Neural progenitor cell (in vitro differentiated cells): ENCODE data around the gene ACMSD. TPM values are rescaled to one million over a fixed set of nuclear protein-coding genes. Genes with fewer than 3 reads are reported as not detected.
A peak's percentile ranks its signal among the peaks of the same experiment; 100 is the strongest.

Source experiments
- DNase-seq: peaks from one replicate; pipeline ENCODE4 v3.0.0-alpha.2; 2016; ENCODE audit warnings: low spot score
- H2AFZ ChIP-seq: fragments of 200-600 bp; sonication (generic); replicated peaks from 2 replicates; pipeline ENCODE4 v1.6.1; 2016; ENCODE audit warnings: antibody characterized with exemption
- H3F3A ChIP-seq: fragments of 200-600 bp; sonication (generic); 2 replicates; pipeline ENCODE4 v1.6.1; 2016; ENCODE audit warnings: antibody characterized with exemption, low read depth
- H3K27ac ChIP-seq: fragments of 200-600 bp; sonication (generic); 2 replicates; pipeline ENCODE4 v1.5.1; 2016; ENCODE audit warnings: mild to moderate bottlenecking
- H3K27me3 ChIP-seq: fragments of 200-600 bp; sonication (generic); 2 replicates; pipeline ENCODE4 v1.6.1; 2016; ENCODE audit warnings: mild to moderate bottlenecking, moderate library complexity
- H3K36me3 ChIP-seq: fragments of 200-600 bp; sonication (generic); 2 replicates; pipeline ENCODE4 v1.5.1; 2016
- H3K4me1 ChIP-seq: fragments of 200-600 bp; sonication (generic); 2 replicates; pipeline ENCODE4 v1.6.1; 2016; ENCODE audit warnings: mixed run types
- H3K4me2 ChIP-seq: fragments of 200-600 bp; sonication (generic); 2 replicates; pipeline ENCODE4 v1.6.1; 2016
- H3K4me3 ChIP-seq: fragments of 200-600 bp; sonication (generic); 2 replicates; pipeline ENCODE4 v1.5.1; 2016
- H3K79me2 ChIP-seq: fragments of 200-600 bp; sonication (generic); 2 replicates; pipeline ENCODE4 v1.6.1; 2016; ENCODE audit warnings: low read depth
- H3K9ac ChIP-seq: fragments of 200-600 bp; sonication (generic); 2 replicates; pipeline ENCODE4 v1.6.1; 2016
- H3K9me3 ChIP-seq: fragments of 200-600 bp; sonication (generic); 2 replicates; pipeline ENCODE4 v1.5.1; 2016; ENCODE audit warnings: low read depth
- H4K20me1 ChIP-seq: fragments of 200-600 bp; sonication (generic); 2 replicates; pipeline ENCODE4 v1.6.1; 2016; ENCODE audit warnings: low read depth
- H3K27ac Mint-ChIP-seq: 3 replicates; pipeline ENCODE4 v1.8.0; 2021; ENCODE audit warnings: mixed read lengths
- H3K27me3 Mint-ChIP-seq: 2 replicates; pipeline ENCODE4 v1.8.0; 2022; ENCODE audit warnings: low read depth, mild to moderate bottlenecking, inconsistent platforms, moderate library complexity, mixed read lengths; ENCODE audit not compliant: insufficient read depth
- H3K36me3 Mint-ChIP-seq: 3 replicates; pipeline ENCODE4 v1.8.0; 2021; ENCODE audit warnings: mixed read lengths
- H3K4me1 Mint-ChIP-seq: 3 replicates; pipeline ENCODE4 v1.8.0; 2021; ENCODE audit warnings: mixed read lengths
- H3K4me3 Mint-ChIP-seq: 3 replicates; pipeline ENCODE4 v1.8.0; 2021; ENCODE audit warnings: mild to moderate bottlenecking, moderate library complexity, mixed read lengths
- H3K9me3 Mint-ChIP-seq: 3 replicates; pipeline ENCODE4 v1.8.0; 2020; ENCODE audit warnings: mixed read lengths
- EZH2 ChIP-seq: fragments of 200-600 bp; sonication (generic); IDR thresholded peaks from 2 replicates; pipeline ENCODE4 v1.6.1; 2017; ENCODE audit warnings: antibody characterized with exemption, mild to moderate bottlenecking, moderate library complexity
- EZH2phosphoT487 ChIP-seq: fragments of 200-600 bp; sonication (generic); IDR thresholded peaks from 2 replicates; pipeline ENCODE4 v1.6.1; 2017; ENCODE audit warnings: antibody characterized with exemption
- total RNA-seq: library from RNA; depleted of rRNA; stranded (reverse); fragments of >200 nt; gene quantifications from 2 replicates; pipeline ENCODE4 v1.2.3, GENCODE V29; 2015; ENCODE audit warnings: low replicate concordance
- TF ChIP-seq, protein P1 (sequence below): fragments of 200-600 bp; sonication (generic); IDR thresholded peaks from 2 replicates; pipeline ENCODE4 v1.5.1; 2017; ENCODE audit warnings: antibody characterized with exemption, mild to moderate bottlenecking

The ACMSD gene
- total RNA-seq, 1 donor from 2014 or later = not detected

- no peak overlapping the region for H3K9ac ChIP-seq
- no peak overlapping the region for H3K4me2 ChIP-seq
- H3K9me3 Mint-ChIP-seq = peaks cover 2% of the 10 kb centered on the region
- no peak overlapping the region for H3K4me3 ChIP-seq
- H2AFZ ChIP-seq = no peak overlapping the region
- TF ChIP-seq EZH2 = no peak
- TF ChIP-seq, protein P1, sequence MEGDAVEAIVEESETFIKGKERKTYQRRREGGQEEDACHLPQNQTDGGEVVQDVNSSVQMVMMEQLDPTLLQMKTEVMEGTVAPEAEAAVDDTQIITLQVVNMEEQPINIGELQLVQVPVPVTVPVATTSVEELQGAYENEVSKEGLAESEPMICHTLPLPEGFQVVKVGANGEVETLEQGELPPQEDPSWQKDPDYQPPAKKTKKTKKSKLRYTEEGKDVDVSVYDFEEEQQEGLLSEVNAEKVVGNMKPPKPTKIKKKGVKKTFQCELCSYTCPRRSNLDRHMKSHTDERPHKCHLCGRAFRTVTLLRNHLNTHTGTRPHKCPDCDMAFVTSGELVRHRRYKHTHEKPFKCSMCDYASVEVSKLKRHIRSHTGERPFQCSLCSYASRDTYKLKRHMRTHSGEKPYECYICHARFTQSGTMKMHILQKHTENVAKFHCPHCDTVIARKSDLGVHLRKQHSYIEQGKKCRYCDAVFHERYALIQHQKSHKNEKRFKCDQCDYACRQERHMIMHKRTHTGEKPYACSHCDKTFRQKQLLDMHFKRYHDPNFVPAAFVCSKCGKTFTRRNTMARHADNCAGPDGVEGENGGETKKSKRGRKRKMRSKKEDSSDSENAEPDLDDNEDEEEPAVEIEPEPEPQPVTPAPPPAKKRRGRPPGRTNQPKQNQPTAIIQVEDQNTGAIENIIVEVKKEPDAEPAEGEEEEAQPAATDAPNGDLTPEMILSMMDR = no peak
- no peaks in the 10 kb centered on the region for H3K36me3 Mint-ChIP-seq
- H3F3A ChIP-seq = no peaks in the 10 kb centered on the region
- no peaks in the 10 kb centered on the region for H3K9me3 ChIP-seq
- no peaks in the 10 kb centered on the region for H3K4me1 ChIP-seq
- no peaks in the 10 kb centered on the region for H3K79me2 ChIP-seq
- no peaks in the 10 kb centered on the region for H3K27me3 ChIP-seq
- no peak overlapping the region for H3K27ac ChIP-seq
- H3K27ac Mint-ChIP-seq = no peak overlapping the region
- H3K27me3 Mint-ChIP-seq = no peaks in the 10 kb centered on the region
- DNase-seq = peak; percentile 3
- H4K20me1 ChIP-seq = no peaks in the 10 kb centered on the region
- no peak overlapping the region for H3K4me3 Mint-ChIP-seq
- H3K4me1 Mint-ChIP-seq = no peaks in the 10 kb centered on the region
- H3K36me3 ChIP-seq = no peaks in the 10 kb centered on the region
Observed at GRCh38 chr2:134852518-134852917, 14.1 kb downstream of the ACMSD start.

DNA sequence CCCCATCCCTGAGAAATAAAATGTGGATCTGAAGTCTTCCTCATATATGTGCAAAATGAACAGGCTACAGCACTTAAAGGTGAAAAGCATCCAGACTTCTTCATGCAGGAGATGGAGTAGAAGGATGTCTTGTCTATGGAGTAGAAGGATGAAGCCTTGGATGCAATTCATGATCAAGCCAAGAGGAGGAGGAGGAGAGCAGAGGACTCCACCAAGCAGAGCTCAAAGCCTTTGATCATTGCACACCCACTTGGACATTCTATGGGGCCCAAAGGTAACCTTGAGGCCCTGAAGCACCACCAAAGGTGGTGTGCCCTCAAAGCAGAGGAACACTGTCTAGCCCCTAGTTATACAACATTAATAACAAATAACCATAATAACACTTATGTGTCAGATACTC is 17.3 kb downstream of the ACMSD start:
- TF ChIP-seq EZH2 (no peak), EZH2phosphoT487 (no peak)
- TF ChIP-seq, protein P1 = no peak
- DNase-seq = no peak
- no peak overlapping the region for H3K4me3 ChIP-seq
- H3K36me3 ChIP-seq = no peaks in the 10 kb centered on the region
- Mint-ChIP-seq H3K27ac (no peak overlapping the region), H3K4me3 (no peak overlapping the region), H3K9me3 (no peaks in the 10 kb centered on the region), H3K27me3 (no peaks in the 10 kb centered on the region), H3K4me1 (no peaks in the 10 kb centered on the region), H3K36me3 (no peaks in the 10 kb centered on the region)
- H4K20me1 ChIP-seq = no peaks in the 10 kb centered on the region
- H3K4me2 ChIP-seq = no peak overlapping the region
- H3F3A ChIP-seq = no peaks in the 10 kb centered on the region
- H3K4me1 ChIP-seq = no peaks in the 10 kb centered on the region
- no peak overlapping the region for H2AFZ ChIP-seq
- no peaks in the 10 kb centered on the region for H3K27me3 ChIP-seq
- no peak overlapping the region for H3K27ac ChIP-seq
- H3K79me2 ChIP-seq = no peaks in the 10 kb centered on the region
- no peak overlapping the region for H3K9ac ChIP-seq
- H3K9me3 ChIP-seq = no peaks in the 10 kb centered on the region

DNA sequence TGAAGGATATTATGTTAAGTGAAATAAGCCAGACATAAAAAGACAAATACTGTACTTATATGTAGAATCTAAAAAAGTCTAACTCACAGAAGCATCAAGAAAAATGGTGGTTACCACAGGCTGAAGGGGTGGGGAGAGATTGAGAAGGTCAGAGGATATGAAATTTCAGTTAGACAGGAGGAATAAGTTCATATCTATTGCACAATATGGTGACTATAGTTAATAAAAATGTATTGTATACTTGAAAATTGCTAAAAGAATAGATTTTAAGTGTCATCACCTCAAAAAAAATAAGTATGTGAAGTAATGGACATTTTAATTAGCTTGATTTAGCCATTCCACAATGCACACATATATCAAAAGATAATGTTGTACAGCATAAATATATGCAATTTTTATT is 19.8 kb downstream of the ACMSD start:
- Mint-ChIP-seq H3K27me3 (peaks cover 2% of the 10 kb centered on the region), H3K36me3 (no peaks in the 10 kb centered on the region)
- H3K9ac ChIP-seq = no peak overlapping the region

More for the DNA sequence above, 19.8 kb downstream of the ACMSD start:
- TF ChIP-seq EZH2 (no peak), EZH2phosphoT487 (no peak)
- TF ChIP-seq, protein P1 = no peak
- no peaks in the 10 kb centered on the region for H3K36me3 ChIP-seq
- H3K27ac Mint-ChIP-seq = no peak overlapping the region
- H3K4me1 Mint-ChIP-seq = no peaks in the 10 kb centered on the region
- no peak overlapping the region for H3K27ac ChIP-seq
- H3K4me3 Mint-ChIP-seq = no peak overlapping the region
- H3K4me1 ChIP-seq = no peaks in the 10 kb centered on the region
- no peaks in the 10 kb centered on the region for H3K79me2 ChIP-seq
- H3K27me3 ChIP-seq = no peaks in the 10 kb centered on the region
- H3K4me2 ChIP-seq = no peak overlapping the region
- DNase-seq = no peak
- no peak overlapping the region for H2AFZ ChIP-seq
- no peaks in the 10 kb centered on the region for H3K9me3 Mint-ChIP-seq
- no peaks in the 10 kb centered on the region for H4K20me1 ChIP-seq
- H3F3A ChIP-seq = no peaks in the 10 kb centered on the region
- no peak overlapping the region for H3K4me3 ChIP-seq
- H3K9me3 ChIP-seq = no peaks in the 10 kb centered on the region
